GM21367 (cell line): ENCODE data around the gene TMED10.

ENCODE experiments used
- ATAC-seq: cut with Tn5 transposase; IDR thresholded peaks from one replicate; pipeline ENCODE4 v1.9.1; 2021; ENCODE audit not compliant: unreplicated experiment

TMED10 gene

GRCh38 chr14:75176142-75176820, at the start of gene TMED10:
TSS of gene TMED10 (minus strand) at chr14:75176612. CDS start at chr14:75176579, 33 bp downstream.
- peak; percentile 54 for ATAC-seq

GRCh38 chr14:75224561-75224960, 48.1 kb upstream of the TMED10 start:
- no peak for ATAC-seq

- peak; percentile 37 for ATAC-seq
Measured at GRCh38 chr14:75223664-75224154, 47.3 kb upstream of the TMED10 start.

GRCh38 chr14:75222208-75222701, 45.8 kb upstream of the TMED10 start:
- ATAC-seq: no peak

- ATAC-seq: no peak
Measured at GRCh38 chr14:75221797-75222196, 45.4 kb upstream of the TMED10 start.

GRCh38 chr14:75220156-75220555, 43.7 kb upstream of the TMED10 start:
- ATAC-seq: no peak

- ATAC-seq: no peak
Measured at GRCh38 chr14:75217508-75218206, 41.2 kb upstream of the TMED10 start.

GRCh38 chr14:75216427-75217006, 40.1 kb upstream of the TMED10 start:
- no peak for ATAC-seq

- no peak for ATAC-seq
Measured at GRCh38 chr14:75215520-75215919, 39.1 kb upstream of the TMED10 start.

GRCh38 chr14:75214558-75214957, 38.1 kb upstream of the TMED10 start:
- no peak for ATAC-seq

GRCh38 chr14:75213172-75213571, 36.8 kb upstream of the TMED10 start:
- no peak for ATAC-seq

- ATAC-seq: no peak
Measured at GRCh38 chr14:75208843-75209242, 32.4 kb upstream of the TMED10 start.

GRCh38 chr14:75206190-75206589, 29.8 kb upstream of the TMED10 start:
- no peak for ATAC-seq

- ATAC-seq: no peak
Measured at GRCh38 chr14:75205591-75205990, 29.2 kb upstream of the TMED10 start.

- ATAC-seq: no peak
Measured at GRCh38 chr14:75204116-75204515, 27.7 kb upstream of the TMED10 start.

- no peak for ATAC-seq
Measured at GRCh38 chr14:75202657-75203056, 26.2 kb upstream of the TMED10 start.

GRCh38 chr14:75201087-75201486, 24.7 kb upstream of the TMED10 start:
- ATAC-seq: no peak

GRCh38 chr14:75200451-75200850, 24.0 kb upstream of the TMED10 start:
- ATAC-seq: no peak

GRCh38 chr14:75198291-75198933, 22.0 kb upstream of the TMED10 start:
- ATAC-seq: no peak

- no peak for ATAC-seq
Measured at GRCh38 chr14:75197338-75197737, 20.9 kb upstream of the TMED10 start.

GRCh38 chr14:75196468-75196867, 20.1 kb upstream of the TMED10 start:
- no peak for ATAC-seq
